Measurements from ENCODE around the gene NECTIN4.
A peak's percentile ranks its signal among the peaks of the same experiment; 100 is the strongest.

The NECTIN4 gene

GRCh38 chr1:161111117-161111516 is 21.8 kb upstream of the NECTIN4 start:
- no peak for DNase-seq

DNA sequence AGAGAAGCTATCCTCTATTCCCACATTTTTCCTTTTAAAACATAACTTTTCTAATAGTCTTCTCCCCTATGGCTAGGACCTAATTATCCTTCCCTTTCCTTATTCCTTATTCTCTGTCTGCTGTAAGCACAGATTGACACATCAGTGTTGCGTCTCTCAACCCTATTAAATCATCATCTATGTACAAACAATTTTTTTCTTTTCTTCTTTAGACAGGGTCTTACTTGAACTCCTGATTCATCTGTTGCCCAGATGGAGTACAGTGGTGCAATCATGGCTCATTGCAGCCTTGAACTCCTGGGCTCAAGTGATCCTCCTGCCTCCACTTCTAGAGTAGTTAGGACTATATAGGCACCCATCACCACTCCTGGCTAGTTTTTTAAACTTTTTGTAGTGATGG is 17.1 kb upstream of the NECTIN4 start:
- no peak for DNase-seq

DNA sequence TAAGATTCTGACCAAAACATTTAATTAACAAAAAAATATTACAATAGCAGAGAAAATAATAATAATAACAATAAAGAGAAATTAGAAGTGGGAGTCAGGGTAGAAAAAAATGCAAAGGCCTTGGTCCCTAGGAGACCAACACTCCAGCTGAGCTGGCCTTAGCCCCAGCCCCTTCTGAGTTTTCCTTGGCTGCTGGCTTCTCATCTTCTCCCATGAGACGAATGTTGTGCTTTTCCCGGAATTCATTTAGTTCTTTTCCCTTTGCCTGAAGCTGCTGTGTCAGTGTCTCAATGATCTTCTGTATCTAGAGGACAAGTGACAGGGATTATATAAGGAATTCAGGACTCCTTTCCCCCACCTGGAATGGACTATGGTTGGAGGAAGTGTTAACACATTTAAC is 11.2 kb upstream of the NECTIN4 start:
- DNase-seq = no peak

DNA sequence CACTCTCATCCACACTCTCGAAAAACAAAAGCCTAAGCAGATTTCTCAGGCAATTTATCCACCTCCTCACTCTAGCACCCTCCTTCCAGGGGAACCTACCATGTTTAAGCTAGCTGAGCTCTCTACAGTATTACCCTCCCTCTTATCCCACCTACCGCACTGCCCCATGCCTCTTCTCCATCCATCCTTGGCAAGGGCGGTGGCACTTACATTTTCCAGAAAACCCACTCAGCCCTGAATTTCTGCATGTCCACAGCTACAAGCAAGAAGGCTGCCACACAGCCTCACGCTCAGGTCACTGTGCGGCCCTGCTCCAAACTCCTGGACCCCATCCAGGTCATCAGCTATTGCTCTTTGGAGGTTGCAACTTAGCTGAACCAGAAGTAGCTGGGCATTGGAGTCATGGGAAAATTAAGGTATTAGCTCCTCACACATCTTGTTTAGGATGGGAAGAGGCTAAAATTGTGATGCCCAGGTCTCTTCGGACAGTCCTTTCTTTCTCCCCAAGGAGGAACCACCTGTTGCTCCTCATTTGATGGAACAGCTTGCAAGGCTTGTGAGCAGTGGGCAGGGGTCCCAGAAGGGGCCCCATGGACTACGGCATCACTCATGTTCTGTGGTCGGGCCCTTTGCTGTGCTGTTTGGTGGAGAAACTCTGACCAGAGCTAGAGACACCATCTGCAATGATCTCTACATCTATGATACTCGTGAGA is 9.9 kb upstream of the NECTIN4 start:
- no peak for DNase-seq

DNA sequence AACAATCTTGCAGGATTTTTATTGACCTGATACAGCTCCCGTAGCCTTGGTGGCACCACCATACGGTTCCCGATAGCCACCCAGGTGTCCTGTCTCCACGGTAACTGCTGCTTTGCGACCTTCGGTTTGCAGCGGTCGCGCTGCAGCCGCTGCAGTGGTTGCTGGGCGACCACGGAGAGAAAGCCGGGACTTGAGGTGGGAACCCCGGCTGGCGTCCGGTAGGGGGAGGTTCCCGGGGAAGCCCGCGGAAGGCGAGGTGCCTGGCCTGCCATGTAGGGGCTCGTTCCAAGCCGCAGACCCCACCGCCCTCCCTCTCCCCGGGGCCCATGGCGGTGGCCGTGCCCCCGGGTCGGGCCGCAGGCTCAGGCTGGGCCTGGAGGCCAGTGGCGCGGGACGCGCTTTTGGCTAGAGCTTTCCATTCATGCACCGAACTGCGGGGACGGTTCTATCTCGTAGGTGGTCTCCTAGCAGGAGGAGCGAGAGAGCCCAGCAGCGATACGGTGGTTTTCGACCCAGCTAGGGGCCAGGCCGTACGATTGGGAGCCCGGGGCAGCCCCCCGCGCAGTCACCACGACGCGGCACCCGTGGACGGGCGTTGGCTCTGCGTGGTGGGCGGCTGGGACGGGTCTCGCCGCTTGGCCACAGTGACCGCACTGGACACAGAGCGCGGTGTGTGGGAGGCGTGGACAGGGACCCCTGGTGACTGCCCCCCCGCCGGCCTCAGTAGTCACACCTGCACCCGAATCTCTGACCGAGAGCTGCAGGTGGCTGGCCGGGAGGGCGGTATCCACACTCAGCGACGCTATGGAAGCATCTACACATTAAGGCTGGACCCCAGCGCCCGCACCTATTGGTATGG is 9.1 kb upstream of the NECTIN4 start, which contains the start of gene KLHDC9:
TSS of gene KLHDC9 (plus strand) at position 152 of the 859 bp plus-strand sequence. CDS start at position 327, 175 bp downstream.
- peak; percentile 28 for DNase-seq

DNA sequence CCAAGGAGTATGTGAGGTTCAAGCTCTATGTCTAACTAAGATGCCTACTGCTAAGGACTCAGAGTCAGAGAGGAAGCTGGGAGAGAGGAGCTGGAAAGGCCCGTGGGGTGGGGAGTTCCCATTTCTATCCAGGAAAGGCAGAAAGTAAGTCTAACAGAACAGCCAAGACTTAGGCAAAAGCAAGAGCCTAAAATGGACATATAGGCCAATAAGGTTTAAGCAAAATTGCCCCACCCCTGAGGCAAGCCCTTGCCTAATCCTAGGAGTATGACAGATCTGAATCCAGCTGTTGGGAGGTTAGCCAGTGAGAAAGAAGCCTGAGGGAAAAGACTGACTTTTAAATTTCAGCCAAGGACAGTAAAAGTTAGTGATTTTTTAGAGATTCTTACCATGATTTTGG is 7.2 kb upstream of the NECTIN4 start:
- peak; percentile 35 for DNase-seq

GRCh38 chr1:161096015-161096414 is 6.7 kb upstream of the NECTIN4 start:
- DNase-seq = no peak

- no peak for DNase-seq
These were observed 5.9 kb upstream of the NECTIN4 start for GRCh38 chr1:161095230-161095629.

GRCh38 chr1:161094481-161094880 is 5.1 kb upstream of the NECTIN4 start:
- DNase-seq = no peak

DNA sequence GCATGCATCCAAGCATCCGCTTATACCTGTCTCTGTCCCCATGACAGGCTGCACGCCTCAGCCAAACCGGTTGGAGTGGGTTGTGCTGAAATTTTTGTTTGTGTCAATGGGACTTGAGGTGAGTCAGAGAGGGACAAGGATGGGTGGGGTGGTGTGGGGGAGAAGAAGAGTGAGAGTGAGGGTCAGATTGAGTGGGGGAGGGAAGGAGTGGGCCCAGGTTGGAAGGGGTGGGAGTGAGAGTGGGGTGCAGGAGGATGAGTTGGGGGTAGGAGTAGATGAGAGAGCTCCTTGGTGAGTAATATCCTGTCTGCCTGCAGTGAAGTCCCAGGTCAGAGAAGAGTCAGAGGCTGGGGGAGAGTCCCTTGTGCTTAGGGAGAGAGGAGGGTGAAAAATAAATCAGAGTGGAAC is 3.3 kb upstream of the NECTIN4 start:
- DNase-seq = peak; percentile 42

DNA sequence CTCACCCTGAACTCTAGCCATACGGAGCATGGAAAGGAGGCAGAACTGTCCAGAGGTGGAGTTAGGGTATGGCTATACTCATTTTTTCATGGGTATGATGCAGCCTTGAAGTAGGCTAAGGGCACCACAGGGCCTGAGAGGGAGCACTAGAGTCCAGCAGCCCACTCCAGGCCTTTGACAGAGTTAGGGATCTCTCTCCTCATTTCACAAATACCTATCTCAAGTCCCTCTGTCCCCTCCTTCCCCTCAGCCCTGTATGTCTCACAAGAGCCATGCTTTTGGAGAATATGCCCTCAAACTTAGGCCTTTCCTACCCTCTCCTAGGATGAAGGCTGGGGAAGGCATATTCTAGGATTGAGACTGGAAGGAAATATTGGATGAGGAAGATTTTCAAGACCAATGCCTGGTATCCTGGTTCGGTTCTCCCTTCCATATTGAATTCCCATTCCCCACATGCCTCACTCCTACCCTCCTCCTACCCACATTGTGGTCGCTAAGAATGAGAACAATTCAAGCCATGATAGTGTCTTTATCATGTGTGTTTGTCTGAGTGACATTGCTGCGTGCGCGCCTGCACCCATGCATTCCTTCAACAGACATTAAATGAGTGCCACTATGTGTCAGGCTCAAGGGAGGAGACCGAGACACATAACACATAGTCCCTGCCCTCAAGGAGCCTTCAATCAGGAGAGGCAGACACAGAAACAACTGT is 2.6 kb upstream of the NECTIN4 start:
- DNase-seq = peak; percentile 44

DNA sequence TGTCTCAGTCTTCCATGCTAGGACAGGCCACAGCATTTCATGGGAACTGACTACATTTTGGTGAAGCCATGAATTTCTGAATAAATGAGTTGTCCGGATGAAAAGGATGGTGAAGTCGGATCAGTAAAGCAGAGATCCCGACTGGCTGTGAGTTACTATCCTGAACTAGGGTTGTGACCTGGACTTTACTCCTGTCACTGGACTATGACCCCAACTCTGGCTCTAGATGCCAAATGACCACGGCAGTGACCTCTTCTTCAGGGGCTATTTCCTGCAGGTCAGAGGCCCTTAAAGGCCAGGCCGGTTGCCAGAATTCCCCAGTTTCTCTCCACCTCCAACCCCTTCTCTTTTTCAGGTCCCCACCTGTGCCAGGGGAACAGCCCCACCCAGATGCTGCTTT is 1.7 kb upstream of the NECTIN4 start:
- DNase-seq = no peak

GRCh38 chr1:161090617-161091016 is 1.3 kb upstream of the NECTIN4 start:
- DNase-seq = no peak

DNA sequence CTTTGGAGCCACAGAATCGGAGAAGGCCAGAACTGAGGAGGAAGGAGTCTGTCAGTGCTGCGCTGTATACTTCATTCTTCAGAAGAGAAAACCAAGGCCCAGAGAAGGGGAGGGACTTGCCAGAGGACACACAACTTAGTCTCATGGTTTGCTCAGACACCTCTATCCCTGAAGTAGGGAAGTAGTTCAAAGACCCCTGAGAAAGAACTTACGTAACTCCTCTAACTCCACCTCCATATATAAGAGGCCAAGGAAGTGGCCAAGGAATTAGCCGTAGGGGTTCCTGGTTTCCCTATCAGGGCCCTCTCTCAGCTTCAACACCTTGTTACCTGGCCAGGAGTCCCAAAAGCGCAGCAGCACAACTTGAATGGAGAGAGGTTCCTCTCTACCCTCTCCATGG is 580 bp upstream of the NECTIN4 start:
- DNase-seq = no peak

- no peak for DNase-seq
These were observed 709 bp downstream of the NECTIN4 start for GRCh38 chr1:161088587-161089110.

DNA sequence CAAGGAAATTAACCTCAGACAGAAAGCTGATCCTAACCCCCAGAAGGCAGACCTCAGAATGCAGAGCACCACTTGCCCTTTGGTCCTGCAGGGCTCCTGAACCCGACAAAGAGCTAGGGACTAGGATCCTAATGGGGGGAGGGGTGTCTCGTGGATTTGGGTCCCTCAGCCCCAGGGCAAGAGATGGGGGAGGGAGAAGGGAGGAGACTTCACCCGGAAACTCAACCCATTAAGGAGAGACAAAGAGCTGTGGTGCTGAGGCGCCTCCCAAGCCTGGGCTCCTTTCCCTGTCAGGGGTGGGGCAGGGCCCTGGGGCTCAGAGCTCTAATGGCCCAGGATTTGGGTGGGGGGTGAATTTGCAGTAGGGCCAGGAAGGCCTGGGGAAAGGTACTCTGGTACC is 2.9 kb downstream of the NECTIN4 start:
- no peak for DNase-seq

DNA sequence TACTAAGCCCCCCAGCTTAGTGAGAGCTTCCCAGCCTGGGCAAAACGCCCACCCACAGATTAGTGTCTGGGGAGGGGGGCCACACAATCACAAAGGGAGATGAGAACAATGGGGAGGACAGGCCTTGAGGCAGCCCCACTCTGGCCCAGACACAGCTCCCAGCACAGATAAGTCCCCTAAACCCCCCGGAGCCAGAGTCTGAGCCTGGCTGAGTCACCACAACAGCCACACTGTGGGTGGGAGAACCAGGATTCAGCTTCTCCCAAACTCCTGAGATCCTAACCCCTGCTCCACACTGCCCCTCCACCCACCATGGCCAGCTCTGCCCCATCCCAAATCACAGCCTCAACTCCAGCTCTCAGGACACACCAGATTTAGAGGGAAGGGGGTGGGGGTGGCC is 4.2 kb downstream of the NECTIN4 start:
- DNase-seq = peak; percentile 44

DNA sequence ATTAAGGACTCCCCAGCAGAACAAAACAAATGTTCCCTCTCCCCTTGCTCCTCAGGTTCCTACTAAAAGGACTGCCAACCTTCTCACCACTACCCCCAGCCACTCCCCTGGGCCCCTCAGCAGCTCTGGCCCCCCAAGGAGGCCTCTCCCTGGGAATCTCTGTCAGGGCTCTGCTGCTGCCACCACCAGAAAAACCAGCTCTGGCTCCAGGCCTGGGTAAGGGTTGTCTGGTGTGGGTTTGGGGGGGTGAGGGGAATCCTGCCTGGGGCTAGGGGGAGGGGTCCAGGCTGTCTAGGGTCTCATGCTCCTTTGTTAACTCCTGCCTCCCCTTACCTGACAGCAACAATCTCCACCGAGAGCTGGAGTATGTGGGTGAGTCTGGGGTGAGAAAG is 4.8 kb downstream of the NECTIN4 start:
- DNase-seq = no peak

GRCh38 chr1:161083748-161084596 is 5.4 kb downstream of the NECTIN4 start:
- no peak for DNase-seq

DNA sequence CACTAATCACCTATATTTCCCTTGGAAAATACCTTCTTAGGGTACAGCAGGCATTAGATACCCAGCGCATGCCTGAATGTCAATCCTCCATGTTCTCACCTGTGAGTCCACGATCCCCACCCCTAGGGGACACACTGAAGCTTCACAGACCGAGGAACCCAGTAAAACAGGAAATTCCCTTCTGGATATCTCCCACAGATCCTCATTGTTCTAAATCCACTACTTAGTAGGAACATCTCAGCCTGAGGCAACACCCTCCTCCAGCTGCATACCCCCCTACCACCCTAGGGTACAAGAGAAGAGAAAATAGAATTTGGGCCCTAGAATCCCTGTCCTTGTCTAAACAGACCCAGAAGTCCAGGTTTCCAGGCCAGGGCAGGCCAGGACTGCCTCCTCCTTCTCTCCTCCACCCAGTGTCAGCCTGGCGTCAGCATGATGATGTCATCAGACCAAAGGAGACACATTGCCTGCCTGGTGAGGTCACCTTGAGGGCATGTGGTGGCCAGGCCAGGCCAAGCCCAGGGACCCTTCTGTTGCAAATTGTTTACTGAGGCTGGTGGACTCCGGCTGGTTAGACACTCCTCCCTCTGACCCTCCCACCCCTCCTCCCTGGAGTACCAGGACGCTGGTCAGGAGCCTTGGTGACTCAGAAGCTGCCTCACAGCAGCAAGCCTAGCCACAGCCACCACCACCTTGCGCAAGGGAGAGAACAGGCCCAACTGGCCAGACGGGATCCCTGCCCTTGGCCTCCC is 6.2 kb downstream of the NECTIN4 start:
- peak; percentile 87 for DNase-seq

- no peak for DNase-seq
These were observed 6.9 kb downstream of the NECTIN4 start for GRCh38 chr1:161082483-161082882.

GRCh38 chr1:161081519-161081918 is 7.8 kb downstream of the NECTIN4 start:
- no peak for DNase-seq

All from fibroblast of upper back skin (primary cell).